ENCODE results near the gene LCNL1. TPM values are rescaled to one million over a fixed set of nuclear protein-coding genes. Genes with fewer than 3 reads are reported as not detected.

The LCNL1 gene
- total and polyA plus RNA-seq, 2 experiments from 2014 or later, result 0.13 to 0.47 TPM

GRCh38 chr9:136949817-136950655 is 32.8 kb upstream of the LCNL1 start:
- 10% methylated on average over 28 of the region's 63 CpGs for WGBS (ENCODE audit: low lambda C conversion rate, missing lambda C conversion rate)
- Histone ChIP-seq H3K36me3 (replicated peaks; ENCODE audit: insufficient read depth, low read depth) (no peaks in the 10 kb centered on the region), H3K9me2 (replicated peaks; ENCODE audit: insufficient read depth) (no peaks in the 10 kb centered on the region), H3K4me3 (peak overlapping the region; percentile 62), H3K4me2 (peak overlapping the region; percentile 94), H3K9me3 (ENCODE audit: low read depth) (no peaks in the 10 kb centered on the region), H3K4me1 (ENCODE audit: insufficient read depth) (peaks cover 9% of the 10 kb centered on the region), H2AFZ (no peak overlapping the region), H3K27ac (peak overlapping the region; percentile 98), H4K20me1 (ENCODE audit: insufficient read depth, poor library complexity, severe bottlenecking) (no peaks in the 10 kb centered on the region), H3K79me2 (peaks cover 3% of the 10 kb centered on the region), H3K27me3 (no peaks in the 10 kb centered on the region)
- no peak for TF ChIP-seq CTCF (IDR thresholded peaks at IDR 0.05; ENCODE audit: poor library complexity)
- no peak for TF ChIP-seq EZH2 (IDR thresholded peaks at IDR 0.05; ENCODE audit: borderline replicate concordance)
- no peak for TF ChIP-seq EZH2phosphoT487 (IDR thresholded peaks at IDR 0.05; ENCODE audit: low read depth, severe bottlenecking, unreplicated experiment)
- DNase-seq (ENCODE audit: low spot score), result peak; percentile 96

GRCh38 chr9:136950656-136951276 is 32.0 kb upstream of the LCNL1 start:
- TF ChIP-seq CTCF (IDR thresholded peaks at IDR 0.05; ENCODE audit: poor library complexity) (no peak), EZH2 (IDR thresholded peaks at IDR 0.05; ENCODE audit: borderline replicate concordance) (no peak), EZH2phosphoT487 (IDR thresholded peaks at IDR 0.05; ENCODE audit: low read depth, severe bottlenecking, unreplicated experiment) (no peak)
- Histone ChIP-seq H3K4me2 (peak overlapping the region; percentile 94), H3K36me3 (replicated peaks; ENCODE audit: insufficient read depth, low read depth) (no peaks in the 10 kb centered on the region), H3K9me2 (replicated peaks; ENCODE audit: insufficient read depth) (no peaks in the 10 kb centered on the region), H3K4me1 (ENCODE audit: insufficient read depth) (peaks cover 8% of the 10 kb centered on the region), H4K20me1 (ENCODE audit: insufficient read depth, poor library complexity, severe bottlenecking) (no peaks in the 10 kb centered on the region), H3K4me3 (no peak overlapping the region), H3K27me3 (no peaks in the 10 kb centered on the region), H3K79me2 (peaks cover 3% of the 10 kb centered on the region), H3K27ac (peak overlapping the region; percentile 98), H2AFZ (no peak overlapping the region), H3K9me3 (ENCODE audit: low read depth) (no peaks in the 10 kb centered on the region)
- 48% methylated on average over 8 of the region's 9 CpGs for WGBS (ENCODE audit: low lambda C conversion rate, missing lambda C conversion rate)
- DNase-seq (ENCODE audit: low spot score), result no peak

- Histone ChIP-seq H3K4me2 (peak within 1 kb of the TSS; percentile 94), H3K4me3 (no peak within 1 kb of the TSS), H3K36me3 (replicated peaks; ENCODE audit: insufficient read depth, low read depth) (no peaks in the 10 kb centered on the region), H3K27ac (no peak within 1 kb of the TSS), H3K79me2 (peaks cover 3% of the 10 kb centered on the region), H2AFZ (no peak within 1 kb of the TSS), H3K27me3 (no peaks in the 10 kb centered on the region), H3K9me2 (replicated peaks; ENCODE audit: insufficient read depth) (no peaks in the 10 kb centered on the region), H3K4me1 (ENCODE audit: insufficient read depth) (peaks cover 8% of the 10 kb centered on the region), H4K20me1 (ENCODE audit: insufficient read depth, poor library complexity, severe bottlenecking) (no peaks in the 10 kb centered on the region), H3K9me3 (ENCODE audit: low read depth) (no peaks in the 10 kb centered on the region)
- no peak for DNase-seq (ENCODE audit: low spot score)
- WGBS (ENCODE audit: low lambda C conversion rate, missing lambda C conversion rate), result 84% methylated on average over 8 of the region's 14 CpGs
- TF ChIP-seq CTCF (IDR thresholded peaks at IDR 0.05; ENCODE audit: poor library complexity) (no peak), EZH2 (IDR thresholded peaks at IDR 0.05; ENCODE audit: borderline replicate concordance) (no peak), EZH2phosphoT487 (IDR thresholded peaks at IDR 0.05; ENCODE audit: low read depth, severe bottlenecking, unreplicated experiment) (no peak)
Observed at GRCh38 chr9:136951541-136952320, 31.1 kb upstream of the LCNL1 start, which contains the start of gene LCN12. Gene LCN12, plus strand, starts transcription at chr9:136952273. Its CDS starts 55 bp downstream, at chr9:136952328.

Data from hepatocyte (in vitro differentiated cells).